Endothelial cell of umbilical vein (primary cell): ENCODE measurements around the gene SAMD4B. TPM values are rescaled to one million over a fixed set of nuclear protein-coding genes. Genes with fewer than 3 reads are reported as not detected.

Source experiments
- BruUV-seq: library from RNA; stranded (reverse); fragments of 400-500 nt; replicated peaks from 2 replicates; lab custom pipeline; 2021; lab: Mats Ljungman, UMichigan
- CTCF ChIA-PET: fragments of 300-600, 350-600 bp; sonication (Branson Sonifier 250); formaldehyde crosslinking; loops from one replicate; lab custom pipeline; 2021; ENCODE audit warnings: antibody characterized with exemption, inconsistent platforms; lab: Charles Lee
- POLR2A ChIA-PET: fragments of 300-600, 350-600 bp; sonication (Branson Sonifier 250); formaldehyde crosslinking; loops from one replicate; lab custom pipeline; 2021; ENCODE audit warnings: antibody characterized with exemption, inconsistent platforms; lab: Charles Lee
- DNase-seq: peaks from one replicate; pipeline ENCODE4 v3.0.0-alpha.2; 2011; ENCODE audit warnings: low read depth, low spot score
- FAIRE-seq: peaks from 2 replicates; lab custom pipeline; 2011; peaks lifted over from hg19 to GRCh38; lab: Jason Lieb, UNC
- H2AFZ ChIP-seq: 2 replicates; pipeline ENCODE4 v1.6.0; 2012; ENCODE audit warnings: low read depth, low read length, control low read depth, inconsistent platforms
- H3K27ac ChIP-seq: 2 replicates; pipeline ENCODE4 v1.5.1; 2011; ENCODE audit warnings: low read depth, mild to moderate bottlenecking, control low read depth, low read length, moderate library complexity; ENCODE audit not compliant: insufficient read depth
- H3K27me3 ChIP-seq, 2 experiments: 2 replicates each; pipeline versions ENCODE4 v1.6.0 to v1.6.1; 2011; ENCODE audit warnings: low read length in 2 of 2, mixed read lengths in 1 of 2; ENCODE audit not compliant: control insufficient read depth in 2 of 2, insufficient read depth in 2 of 2
- H3K36me3 ChIP-seq, 2 experiments: 2 replicates in 1 of 2; 3 replicates in 1 of 2; pipeline ENCODE4 v1.5.1; 2011; ENCODE audit warnings: low read length in 2 of 2, mild to moderate bottlenecking in 1 of 2, moderate library complexity in 1 of 2; ENCODE audit not compliant: control insufficient read depth in 2 of 2, insufficient read depth in 2 of 2; ENCODE audit errors: extremely low read depth in 1 of 2
- H3K4me1 ChIP-seq: 3 replicates; pipeline ENCODE4 v1.5.1; 2011; ENCODE audit warnings: mild to moderate bottlenecking, low read length; ENCODE audit not compliant: control insufficient read depth, insufficient read depth; ENCODE audit errors: extremely low read depth
- H3K4me2 ChIP-seq: 2 replicates; pipeline ENCODE4 v1.6.1; 2011; ENCODE audit warnings: low read length, control low read depth, mixed read lengths; ENCODE audit not compliant: insufficient read depth
- H3K4me3 ChIP-seq, 3 experiments: fragments of 200-600 bp in 1 of 3; sonication (generic), shearing (Covaris generic) in 1 of 3; replicated peaks in 1 of 3; 2 replicates each; pipeline ENCODE4 v1.5.1; 2011 to 2016; ENCODE audit warnings: control low read depth in 3 of 3, low read length in 3 of 3, mild to moderate bottlenecking in 2 of 3, inconsistent platforms in 1 of 3, low read depth in 1 of 3, moderate library complexity in 1 of 3; ENCODE audit not compliant: insufficient read depth in 1 of 3
- H3K79me2 ChIP-seq: 2 replicates; pipeline ENCODE4 v1.6.0; 2012; ENCODE audit warnings: low read length, inconsistent platforms; ENCODE audit not compliant: control insufficient read depth, insufficient read depth
- H3K9ac ChIP-seq: replicated peaks from 2 replicates; pipeline ENCODE3; 2011; ENCODE audit warnings: low read length, control low read depth; ENCODE audit not compliant: insufficient read depth; ENCODE audit errors: extremely low read depth
- H3K9me1 ChIP-seq: replicated peaks from 3 replicates; pipeline ENCODE4 v1.6.0; 2011; ENCODE audit warnings: mild to moderate bottlenecking, low read length; ENCODE audit not compliant: control insufficient read depth, insufficient read depth; ENCODE audit errors: extremely low read depth
- H3K9me3 ChIP-seq: replicated peaks from 2 replicates; pipeline ENCODE4 v1.5.1; 2012; ENCODE audit warnings: low read length, inconsistent platforms; ENCODE audit not compliant: control insufficient read depth, insufficient read depth
- H4K20me1 ChIP-seq: replicated peaks from 2 replicates; pipeline ENCODE3; 2011; ENCODE audit warnings: mild to moderate bottlenecking, low read length; ENCODE audit not compliant: control insufficient read depth, insufficient read depth; ENCODE audit errors: extremely low read depth
- CTCF ChIP-seq, 2 donors: IDR thresholded peaks; 1 replicate in 1 of 2; 2 replicates in 1 of 2; pipeline ENCODE4 v1.5.1; 2011; ENCODE audit warnings: low read length in 2 of 2, mild to moderate bottlenecking in 2 of 2, moderate library complexity in 2 of 2, control low read depth in 1 of 2, inconsistent platforms in 1 of 2, low read depth in 1 of 2; ENCODE audit not compliant: insufficient read depth in 1 of 2; ENCODE audit errors: extremely low read depth in 1 of 2
- EZH2 ChIP-seq: IDR thresholded peaks from 2 replicates; pipeline ENCODE4 v1.6.1; 2012; ENCODE audit warnings: borderline replicate concordance, low read depth, mild to moderate bottlenecking, moderate library complexity, low read length, inconsistent platforms; ENCODE audit not compliant: severe bottlenecking
- FOS ChIP-seq: IDR thresholded peaks from 2 replicates; pipeline ENCODE4 v1.6.1; 2011; ENCODE audit warnings: mild to moderate bottlenecking, low read length, moderate library complexity, borderline replicate concordance; ENCODE audit not compliant: insufficient read depth
- GATA2 ChIP-seq: IDR thresholded peaks from 2 replicates; pipeline ENCODE4 v1.7.0; 2011; ENCODE audit warnings: low read depth, mild to moderate bottlenecking, moderate library complexity, mixed read lengths, low read length; ENCODE audit not compliant: insufficient read length, insufficient read depth
- JUN ChIP-seq: IDR thresholded peaks from 2 replicates; pipeline ENCODE4 v1.6.1; 2011; ENCODE audit warnings: borderline replicate concordance, low read depth; ENCODE audit not compliant: insufficient read length, insufficient read depth
- MAX ChIP-seq: IDR thresholded peaks from 2 replicates; pipeline ENCODE4 v1.6.1; 2011; ENCODE audit not compliant: insufficient read depth, insufficient read length
- MYC ChIP-seq: IDR thresholded peaks from one replicate; pipeline ENCODE4 v1.6.1; 2011; ENCODE audit warnings: mild to moderate bottlenecking, low read depth, low read length
- POLR2A ChIP-seq: IDR thresholded peaks from 2 replicates; pipeline ENCODE4 v1.6.1; 2012; ENCODE audit warnings: low read depth, mild to moderate bottlenecking, control low read depth, low read length
- POLR2AphosphoS5 ChIP-seq: IDR thresholded peaks from 2 replicates; pipeline ENCODE4 v1.6.1; 2012; ENCODE audit warnings: low read depth, mild to moderate bottlenecking, control low read depth, low read length, moderate library complexity; ENCODE audit not compliant: insufficient read depth
- dilution Hi-C: fragments of 300-500 bp; cut with MboI; formaldehyde crosslinking; loops from one replicate; pipeline ENCODE4 v1.15.0; 2019; ENCODE audit warnings: low sequenced_read_pairs; ENCODE audit not compliant: extremely low pct_ligation_motif_present
- intact Hi-C: fragments of 100-400 bp; cut with micrococcal nuclease; formaldehyde crosslinking; loops from one replicate; pipeline ENCODE4 v1.10.0; 2022
- polyA plus RNA-seq, 4 experiments: library from polyadenylated mRNA; depleted of rRNA in 3 of 4; stranded (reverse) in 3 of 4; unstranded in 1 of 4; fragments of >200 nt; gene quantifications; 2 replicates each; pipeline versions ENCODE4 v1.2.1 to v1.2.3, GENCODE V29; 2011 to 2012; ENCODE audit warnings: missing spikeins in 1 of 4
- total RNA-seq: library from RNA; stranded (reverse); gene quantifications from 2 replicates; pipeline ENCODE4 v1.2.3, GENCODE V29; 2021

Gene SAMD4B
- total and polyA plus RNA-seq, 2 donors (not counting 3 experiments of a cell fraction or from before 2014, with no cell fraction given) = 82.1 to 84.2 TPM

- Histone ChIP-seq H3K79me2 (peaks cover 11% of the 10 kb centered on the region), H3K9me1 (no peaks in the 10 kb centered on the region), H3K4me1 (peaks cover 7% of the 10 kb centered on the region), H3K9ac (no peak overlapping the region), H2AFZ (no peak overlapping the region), H3K27ac (no peak overlapping the region), H3K9me3 (no peaks in the 10 kb centered on the region), H4K20me1 (peaks cover 2% of the 10 kb centered on the region), H3K4me3 (no peak overlapping the region), H3K36me3 (peaks cover 16 to 20% of the 10 kb centered on the region in 2 experiments), H3K27me3 (no peaks in the 10 kb centered on the region), H3K4me2 (no peak overlapping the region)
- FAIRE-seq (no peak), DNase-seq (no peak)
- no TSS peak for BruUV-seq
- intact Hi-C loops = no loop called here
- ChIA-PET POLR2A (no interaction called here), CTCF (no interaction called here)
- no peak for TF ChIP-seq CTCF (IDR thresholded peaks at IDR 0.05; ENCODE audit: extremely low read depth in 1 of 2, insufficient read depth in 1 of 2, low read depth in 1 of 2, low read length in 2 of 2)
- TF ChIP-seq EZH2 = no peak
- no peak for TF ChIP-seq POLR2A
- no peak for TF ChIP-seq MYC
- TF ChIP-seq POLR2AphosphoS5 = no peak
- no peak for TF ChIP-seq MAX
- TF ChIP-seq JUN = no peak
- no peak for TF ChIP-seq FOS
- TF ChIP-seq GATA2 = no peak
- dilution Hi-C loops = no loop called here
Observed at GRCh38 chr19:39351537-39352064, 9.4 kb downstream of the SAMD4B start.
